Heart left ventricle (tissue), 16 donors: ENCODE measurements around the gene GIPC3. TPM values are rescaled to one million over a fixed set of nuclear protein-coding genes. Genes with fewer than 3 reads are reported as not detected.

Source experiments
- ATAC-seq, 4 donors: fragments of 200-7000 bp; cut with Tn5 transposase; one replicate each; pipeline ENCODE4 v1.9.1; 2020 to 2022; ENCODE audit warnings: moderate library complexity in 4 of 4, mild to moderate bottlenecking in 3 of 4, moderate number of reproducible peaks in 1 of 4
- DNase-seq, 5 donors: peaks; one replicate each; pipeline ENCODE4 v3.0.0-alpha.2; 2020
- H3K27ac ChIP-seq, 12 donors: fragments of 200-600 bp; sonication (generic) in 4 of 12; one replicate each; pipeline versions ENCODE4 v1.5.0 to v1.8.0; 2016 to 2022; ENCODE audit warnings: mild to moderate bottlenecking in 2 of 12
- H3K27me3 ChIP-seq, 9 donors: fragments of 200-600 bp; sonication (generic) in 2 of 9; one replicate each; pipeline versions ENCODE4 v1.5.1 to v1.8.0; 2016 to 2022; ENCODE audit warnings: mild to moderate bottlenecking in 3 of 9
- H3K36me3 ChIP-seq, 9 donors: fragments of 200-600 bp; sonication (generic) in 2 of 9; one replicate each; pipeline versions ENCODE4 v1.5.0 to v1.8.0; 2018 to 2022; ENCODE audit warnings: mild to moderate bottlenecking in 2 of 9
- H3K4me1 ChIP-seq, 12 donors: fragments of 200-600 bp; sonication (generic) in 4 of 12; one replicate each; pipeline versions ENCODE4 v1.5.0 to v1.8.0; 2016 to 2022; ENCODE audit warnings: mild to moderate bottlenecking in 3 of 12
- H3K4me3 ChIP-seq, 12 donors: fragments of 200-600 bp; sonication (generic) in 4 of 12; one replicate each; pipeline versions ENCODE4 v1.5.0 to v1.8.0; 2017 to 2022; ENCODE audit warnings: mild to moderate bottlenecking in 9 of 12, moderate library complexity in 4 of 12
- H3K9me3 ChIP-seq, 12 donors: fragments of 200-600 bp; sonication (generic) in 4 of 12; one replicate each; pipeline versions ENCODE4 v1.5.0 to v1.8.0; 2016 to 2022; ENCODE audit warnings: mild to moderate bottlenecking in 1 of 12
- POLR2A ChIP-seq, 2 donors: fragments of 450-650 bp; IDR thresholded peaks; one replicate each; pipeline ENCODE4 v1.6.1; 2017; ENCODE audit warnings: antibody characterized with exemption in 2 of 2, mild to moderate bottlenecking in 2 of 2, moderate library complexity in 2 of 2
- WGBS, 4 donors: extraction: QIAGEN DNeasy Blood & Tissue Kit in 2 of 4; methylation state at CpG; one replicate each; pipeline versions ENCODE4 v1.1.5 to v1.1.7; 2013 to 2018; 5-methylcytosine and 5-hydroxymethylcytosine counted together
- intact Hi-C, 10 donors: fragments of 100-400 bp; cut with DNase I; formaldehyde crosslinking; loops; one replicate each; pipeline versions ENCODE4 v1.11.1 to v1.14.2; 2022
- polyA plus RNA-seq, 2 donors: library from polyadenylated mRNA; stranded (reverse); fragments of 200-250 nt; gene quantifications; one replicate each; pipeline ENCODE4 v1.2.3, GENCODE V29; 2013
- total RNA-seq, 9 donors: library from RNA; depleted of rRNA in 2 of 9; stranded (reverse); fragments of >200 nt in 2 of 9; fragmentation: NEBNext Ultra II Directional in 3 of 9; extraction: Animal tissue kit (Norgen Biotek cat#: 25700) in 3 of 9; gene quantifications; one replicate each; pipeline versions ENCODE4 v1.1.0 to v1.2.4, GENCODE V29; 2016 to 2023
- TF ChIP-seq, protein P1 (sequence below), 12 donors: fragments of 200-600 bp; sonication (generic) in 4 of 12; IDR thresholded peaks; one replicate each; pipeline versions ENCODE4 v1.5.0 to v1.8.0; 2018 to 2022; ENCODE audit warnings: antibody characterized with exemption in 12 of 12, mild to moderate bottlenecking in 5 of 12
- donor health status: ischemic (EF 13 %, LVEDD 7.1; RV severe dilation, severe dysfunction).
- donor health status: healthy with polysubstance abuse.
- donor health status: DM: no; HTN: yes; CAD: no.
- donor health status: DM: no; HTN: no; CAD: no.
- donor health status: ischemic (EF 25% LVEDD 6.9; RV normal size, moderate dysfunction).
- donor health status: ischemic (EF 25% LVEDD 5.7; RV mildly dilated, moderate dysfunction).
- donor health status: healthy.
- donor health status: DM: yes; HTN: yes; CAD: no.
- donor health status: ischemic (EF 35%, LVEDD 5.7; RV mildly dilated, moderate dysfunction).
- donor health status: nonischemic (EF 11% LVEDD 7.7; RV severe dilation, severe dysfunction).
- donor health status: DM: yes; HTN: yes; CAD: no.
- donor health status: PGD.
- donor health status: ischemic (EF 29% LVEDD 5.4; RV normal size, mild dysfunction).
- donor health status: nonischemic (EF 23%, LVEDD 6.1; RV moderate dilation, normal function).

Gene GIPC3
- total and polyA plus RNA-seq, 11 donors = 1.00 to 3.3 (median 2.0) TPM

DNA sequence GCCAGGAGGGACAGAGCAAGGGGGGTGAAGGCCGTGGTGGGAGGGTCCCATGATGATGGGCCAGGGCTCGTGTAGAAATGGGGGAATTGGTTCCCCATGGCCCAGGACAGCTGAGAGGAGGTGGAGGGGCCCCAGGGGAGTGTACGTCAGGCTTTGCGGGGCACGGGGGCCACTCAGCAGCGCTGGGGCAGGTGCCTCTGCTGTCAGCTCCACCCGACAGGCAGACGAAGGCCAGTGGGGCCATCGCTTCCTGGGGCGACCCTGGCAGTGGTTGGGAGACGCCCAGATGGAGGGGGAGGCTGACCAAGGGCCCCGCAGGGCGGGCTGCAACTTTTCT, 48.2 kb upstream of the GIPC3 start:
- intact Hi-C loops = no loop called here
- H3K27me3 ChIP-seq = no peaks in the 10 kb centered on the region
- H3K27ac ChIP-seq = peak overlapping the region in 6 of 12 donors; percentile 17 to 46 (median 26)
- WGBS, 4 donors = 74 to 89% (median 77%) methylated on average over 13 of the region's 13 CpGs
- H3K4me1 ChIP-seq = peaks cover 0 to 9% (median 0%) of the 10 kb centered on the region in 12 donors
- DNase-seq = peak in 1 of 5 donors; percentile 27
- H3K4me3 ChIP-seq = no peak overlapping the region
- no peaks in the 10 kb centered on the region for H3K9me3 ChIP-seq
- peaks cover 0 to 52% (median 44%) of the 10 kb centered on the region in 9 donors for H3K36me3 ChIP-seq
- peak in 2 of 4 donors; percentile 3 to 5 for ATAC-seq
- no peak for TF ChIP-seq POLR2A (IDR thresholded peaks at IDR 0.05)
- TF ChIP-seq, protein P1, sequence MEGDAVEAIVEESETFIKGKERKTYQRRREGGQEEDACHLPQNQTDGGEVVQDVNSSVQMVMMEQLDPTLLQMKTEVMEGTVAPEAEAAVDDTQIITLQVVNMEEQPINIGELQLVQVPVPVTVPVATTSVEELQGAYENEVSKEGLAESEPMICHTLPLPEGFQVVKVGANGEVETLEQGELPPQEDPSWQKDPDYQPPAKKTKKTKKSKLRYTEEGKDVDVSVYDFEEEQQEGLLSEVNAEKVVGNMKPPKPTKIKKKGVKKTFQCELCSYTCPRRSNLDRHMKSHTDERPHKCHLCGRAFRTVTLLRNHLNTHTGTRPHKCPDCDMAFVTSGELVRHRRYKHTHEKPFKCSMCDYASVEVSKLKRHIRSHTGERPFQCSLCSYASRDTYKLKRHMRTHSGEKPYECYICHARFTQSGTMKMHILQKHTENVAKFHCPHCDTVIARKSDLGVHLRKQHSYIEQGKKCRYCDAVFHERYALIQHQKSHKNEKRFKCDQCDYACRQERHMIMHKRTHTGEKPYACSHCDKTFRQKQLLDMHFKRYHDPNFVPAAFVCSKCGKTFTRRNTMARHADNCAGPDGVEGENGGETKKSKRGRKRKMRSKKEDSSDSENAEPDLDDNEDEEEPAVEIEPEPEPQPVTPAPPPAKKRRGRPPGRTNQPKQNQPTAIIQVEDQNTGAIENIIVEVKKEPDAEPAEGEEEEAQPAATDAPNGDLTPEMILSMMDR (IDR thresholded peaks at IDR 0.05) = no peak

DNA sequence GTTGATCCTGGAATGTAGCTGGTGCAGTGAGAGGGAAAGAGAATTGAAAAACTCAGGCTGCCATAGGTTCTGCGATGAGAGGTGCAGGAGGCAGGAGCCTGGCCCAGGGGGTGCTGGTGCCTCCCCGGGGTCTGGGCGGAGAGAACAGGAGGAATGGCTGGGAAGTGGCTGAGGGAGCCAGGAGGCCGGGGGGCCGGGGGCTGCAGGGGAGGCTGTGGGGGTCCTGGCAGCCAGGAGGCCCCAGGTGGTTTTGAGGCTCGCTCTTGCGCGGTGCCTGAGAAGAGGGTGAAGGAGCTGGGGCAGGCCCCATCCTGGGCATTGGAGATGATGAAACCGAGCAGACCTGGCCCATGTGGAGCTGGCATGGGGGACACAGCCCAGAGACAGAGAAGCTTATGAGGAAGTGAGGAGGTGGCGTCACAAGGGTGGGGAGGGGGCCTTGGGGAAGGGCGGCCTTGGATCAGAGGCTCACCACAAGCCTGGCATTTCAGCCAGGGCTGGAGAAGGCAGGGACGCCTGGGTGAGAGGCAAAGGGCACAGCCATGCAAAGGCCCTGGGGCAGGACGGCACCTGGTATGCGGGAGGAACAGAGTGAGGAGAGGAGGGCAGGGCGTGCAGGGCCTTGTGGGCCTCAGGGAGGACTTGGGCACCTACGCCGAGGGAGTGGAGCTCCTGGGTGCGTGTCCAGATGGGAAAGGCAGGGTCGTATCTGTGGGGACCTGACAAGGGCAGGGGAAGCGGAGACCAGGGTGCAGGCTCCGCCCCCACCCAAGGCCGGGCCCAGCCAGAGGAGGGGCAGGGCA, 47.6 kb upstream of the GIPC3 start:
- Histone ChIP-seq H3K27me3 (no peaks in the 10 kb centered on the region), H3K4me3 (no peak overlapping the region), H3K36me3 (peaks cover 0 to 46% (median 38%) of the 10 kb centered on the region in 9 donors), H3K9me3 (no peaks in the 10 kb centered on the region), H3K27ac (peak overlapping the region in 3 of 12 donors; percentile 17 to 46 (median 24)), H3K4me1 (peaks cover 0 to 9% (median 0%) of the 10 kb centered on the region in 12 donors)
- 85 to 90% (median 88%) methylated on average over 21 to 22 of the region's 22 CpGs for WGBS, 4 donors
- peak in 1 of 5 donors; percentile 29 for DNase-seq
- intact Hi-C loops = no loop called here
- peak in 3 of 4 donors; percentile 4 to 7 (median 6) for ATAC-seq
- TF ChIP-seq, protein P1 (IDR thresholded peaks at IDR 0.05) = no peak
- no peak for TF ChIP-seq POLR2A (IDR thresholded peaks at IDR 0.05)

DNA sequence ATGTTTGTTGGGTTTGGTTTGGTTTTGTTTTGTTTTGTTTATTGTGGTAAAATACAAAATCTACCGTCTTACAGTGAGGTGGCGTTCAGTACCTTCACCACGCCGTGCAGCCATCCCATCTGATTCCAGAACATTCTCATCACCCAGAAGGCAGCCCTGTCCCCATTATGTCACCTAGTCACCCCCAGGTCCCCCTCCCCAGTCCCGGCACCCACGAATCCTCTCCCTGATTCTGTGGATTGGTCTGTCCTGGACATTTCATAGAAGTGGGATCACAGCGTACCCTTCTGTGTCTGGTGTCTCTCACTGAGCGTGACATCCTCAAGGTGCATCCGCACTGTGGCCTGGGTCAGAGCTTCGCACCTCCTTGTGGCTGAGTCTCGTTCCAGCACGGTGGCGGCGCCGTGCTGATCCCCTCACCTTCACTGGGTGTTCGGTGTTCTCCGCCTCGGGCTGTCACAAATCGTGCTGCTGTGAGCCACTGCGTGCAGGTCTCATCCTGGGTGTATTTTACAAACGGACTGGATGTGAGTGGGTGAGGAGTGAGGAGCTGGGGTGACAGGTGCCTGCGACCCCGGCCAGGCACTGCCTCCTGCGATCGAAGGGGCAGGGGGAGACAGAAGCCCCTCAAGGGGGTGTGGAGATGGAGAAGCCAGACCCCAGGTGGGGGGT, 46.9 kb upstream of the GIPC3 start:
- TF ChIP-seq POLR2A (IDR thresholded peaks at IDR 0.05) = no peak
- TF ChIP-seq, protein P1 (IDR thresholded peaks at IDR 0.05) = no peak
- peaks cover 0 to 39% (median 31%) of the 10 kb centered on the region in 9 donors for H3K36me3 ChIP-seq
- no peaks in the 10 kb centered on the region for H3K27me3 ChIP-seq
- no peak overlapping the region for H3K4me3 ChIP-seq
- ATAC-seq (no peak), DNase-seq (no peak)
- H3K4me1 ChIP-seq = peaks cover 0 to 12% (median 0%) of the 10 kb centered on the region in 12 donors
- 86 to 90% (median 86%) methylated on average over 24 to 25 of the region's 25 CpGs for WGBS, 4 donors
- intact Hi-C loops = no loop called here
- peak overlapping the region in 1 of 12 donors; percentile 24 for H3K27ac ChIP-seq
- H3K9me3 ChIP-seq = no peaks in the 10 kb centered on the region
